Stimulated activated CD8-positive, alpha-beta memory T cell treated with anti-CD3 and anti-CD28 coated beads, Interleukin-15, amount 100 ng/mL, for 1 hour (primary cell): Measurements from ENCODE around the gene PTGER2.

Experiments
- DNase-seq: peaks from one replicate; pipeline ENCODE4 v3.0.0-alpha.2; 2020; ENCODE audit warnings: low read depth

Gene PTGER2

GRCh38 chr14:52339262-52339661 lies 25.1 kb downstream of the PTGER2 start:
- no peak for DNase-seq

- DNase-seq = no peak
Measured at GRCh38 chr14:52342849-52343596, 28.9 kb downstream of the PTGER2 start.

GRCh38 chr14:52346778-52347177 lies 32.7 kb downstream of the PTGER2 start:
- no peak for DNase-seq

GRCh38 chr14:52348279-52348678 lies 34.2 kb downstream of the PTGER2 start:
- DNase-seq = no peak

- no peak for DNase-seq
Measured at GRCh38 chr14:52348776-52349175, 34.7 kb downstream of the PTGER2 start.

- no peak for DNase-seq
Measured at GRCh38 chr14:52349731-52350130, 35.6 kb downstream of the PTGER2 start.

- no peak for DNase-seq
Measured at GRCh38 chr14:52350445-52350844, 36.3 kb downstream of the PTGER2 start.

GRCh38 chr14:52351233-52352060 lies 37.3 kb downstream of the PTGER2 start:
- no peak for DNase-seq

- no peak for DNase-seq
Measured at GRCh38 chr14:52352061-52352491, 38.0 kb downstream of the PTGER2 start.

GRCh38 chr14:52352569-52352968 lies 38.5 kb downstream of the PTGER2 start:
- DNase-seq = no peak

- DNase-seq = no peak
Measured at GRCh38 chr14:52354242-52354641, 40.1 kb downstream of the PTGER2 start.

- DNase-seq = no peak
Measured at GRCh38 chr14:52355016-52355431, 40.9 kb downstream of the PTGER2 start.

- DNase-seq = no peak
Measured at GRCh38 chr14:52355526-52355925, 41.4 kb downstream of the PTGER2 start.

GRCh38 chr14:52356025-52356424 lies 41.9 kb downstream of the PTGER2 start:
- no peak for DNase-seq

GRCh38 chr14:52360831-52361230 lies 46.7 kb downstream of the PTGER2 start:
- no peak for DNase-seq

- DNase-seq = no peak
Measured at GRCh38 chr14:52363041-52363704, 49.1 kb downstream of the PTGER2 start.

GRCh38 chr14:52363961-52364360 lies 49.8 kb downstream of the PTGER2 start:
- no peak for DNase-seq

GRCh38 chr14:52365071-52365470 lies 51.0 kb downstream of the PTGER2 start:
- no peak for DNase-seq

GRCh38 chr14:52366796-52367315 lies 52.7 kb downstream of the PTGER2 start:
- DNase-seq = no peak

GRCh38 chr14:52369305-52369801 lies 55.2 kb downstream of the PTGER2 start:
- no peak for DNase-seq

- DNase-seq = no peak
Measured at GRCh38 chr14:52370406-52370935, 56.4 kb downstream of the PTGER2 start.

- DNase-seq = no peak
Measured at GRCh38 chr14:52377940-52378339, 63.8 kb downstream of the PTGER2 start.
